Activated CD8-positive, alpha-beta T cell treated with anti-CD3 and anti-CD28 coated beads for 36 hours (primary cell): ENCODE data around the gene NRG4. TPM values are rescaled to one million over a fixed set of nuclear protein-coding genes. Genes with fewer than 3 reads are reported as not detected.
"Not testable (repeated sequence)": the region's sequence is repeated elsewhere in the genome, so short reads cannot be mapped to it uniquely, and the experiment has no call there.

Experiments used
- ATAC-seq: fragments of 200-7000 bp; cut with Tn5 transposase; one replicate; pipeline ENCODE4 v1.10.0; 2021; ENCODE audit warnings: mild to moderate bottlenecking, moderate library complexity
- CTCF ChIA-PET: fragments of 350-600 bp; sonication (Branson Sonifier 250); formaldehyde crosslinking; loops from one replicate; lab custom pipeline; 2021; ENCODE audit warnings: antibody characterized with exemption; lab: Charles Lee
- POLR2A ChIA-PET: fragments of 350-600 bp; sonication (Branson Sonifier 250); formaldehyde crosslinking; loops from one replicate; lab custom pipeline; 2021; ENCODE audit warnings: antibody characterized with exemption; lab: Charles Lee
- DNase-seq: peaks from one replicate; pipeline ENCODE4 v3.0.0-alpha.2; 2020
- H3K27ac Mint-ChIP-seq: one replicate; pipeline ENCODE4 v1.8.0; 2021; ENCODE audit warnings: mild to moderate bottlenecking, mixed read lengths
- H3K27me3 Mint-ChIP-seq: one replicate; pipeline ENCODE4 v1.8.0; 2021; ENCODE audit warnings: mixed read lengths
- H3K36me3 Mint-ChIP-seq: one replicate; pipeline ENCODE4 v1.8.0; 2021; ENCODE audit warnings: low read depth, mixed read lengths
- H3K4me1 Mint-ChIP-seq: one replicate; pipeline ENCODE4 v1.8.0; 2021; ENCODE audit warnings: low read depth, mixed read lengths
- H3K4me3 Mint-ChIP-seq: one replicate; pipeline ENCODE4 v1.8.0; 2021; ENCODE audit warnings: mild to moderate bottlenecking, moderate library complexity, mixed read lengths
- H3K9me3 Mint-ChIP-seq: one replicate; pipeline ENCODE4 v1.8.0; 2021; ENCODE audit warnings: mixed read lengths
- CTCF ChIP-seq: fragments of 200-600 bp; IDR thresholded peaks from one replicate; pipeline ENCODE4 v1.8.0; 2022; ENCODE audit warnings: antibody characterized with exemption, mild to moderate bottlenecking
- intact Hi-C: fragments of 100-400 bp; cut with micrococcal nuclease; formaldehyde crosslinking; loops from one replicate; pipeline ENCODE4 v1.10.0; 2022
- total RNA-seq, 2 experiments: library from RNA; stranded (reverse); gene quantifications; one replicate each; pipeline ENCODE4 v1.2.3, GENCODE V29; 2021

NRG4 gene
- total RNA-seq, 2 experiments from 2014 or later = not detected

- Mint-ChIP-seq H3K4me3 (no peak overlapping the region), H3K27ac (no peak overlapping the region), H3K36me3 (peaks cover 33% of the 10 kb centered on the region), H3K4me1 (peaks cover 41% of the 10 kb centered on the region), H3K27me3 (no peaks in the 10 kb centered on the region), H3K9me3 (no peaks in the 10 kb centered on the region)
- ATAC-seq (peak; percentile 80), DNase-seq (peak; percentile 57)
- POLR2A ChIA-PET = interaction anchor here (1.4 kb wide), 1 partner anchor 19 kb away, joined by 3 read pairs; no protein-coding TSS in a partner anchor
- no peak for TF ChIP-seq CTCF
- CTCF ChIA-PET = interaction anchor here (1.0 kb wide), 1 partner anchor 10 kb away, joined by 3 read pairs; no protein-coding TSS in a partner anchor
- intact Hi-C loops = no loop called here
Observed at GRCh38 chr15:75923756-75924155, 88.5 kb downstream of the NRG4 start.

GRCh38 chr15:75921732-75922703 is 90.2 kb downstream of the NRG4 start:
- intact Hi-C loops = no loop called here
- Mint-ChIP-seq H3K4me1 (peaks cover 27% of the 10 kb centered on the region), H3K9me3 (no peaks in the 10 kb centered on the region), H3K36me3 (peaks cover 40% of the 10 kb centered on the region), H3K4me3 (no peak overlapping the region), H3K27me3 (no peaks in the 10 kb centered on the region), H3K27ac (no peak overlapping the region)
- ATAC-seq (no peak), DNase-seq (peak; percentile 19)
- no peak for TF ChIP-seq CTCF
- ChIA-PET CTCF (interaction anchor here (0.6 to 3.7 kb wide), 11 partner anchors 10 to 228 kb away, joined by 3 to 16 read pairs (median 4); no protein-coding TSS in a partner anchor), POLR2A (no interaction called here)

GRCh38 chr15:75920079-75920478 is 92.1 kb downstream of the NRG4 start:
- no peak overlapping the region for H3K4me3 Mint-ChIP-seq
- H3K9me3 Mint-ChIP-seq = no peaks in the 10 kb centered on the region
- DNase-seq (no peak), ATAC-seq (no peak)
- no peaks in the 10 kb centered on the region for H3K27me3 Mint-ChIP-seq
- H3K27ac Mint-ChIP-seq = no peak overlapping the region
- ChIA-PET CTCF (interaction anchor here (0.6 to 3.7 kb wide), 5 partner anchors 16 to 219 kb away, joined by 3 to 16 read pairs (median 4); no protein-coding TSS in a partner anchor), POLR2A (no interaction called here)
- H3K4me1 Mint-ChIP-seq = peaks cover 15% of the 10 kb centered on the region
- intact Hi-C loops = no loop called here
- TF ChIP-seq CTCF = no peak
- H3K36me3 Mint-ChIP-seq = peaks cover 33% of the 10 kb centered on the region

- H3K36me3 Mint-ChIP-seq = peaks cover 35% of the 10 kb centered on the region
- ATAC-seq (no peak), DNase-seq (no peak)
- intact Hi-C loops = no loop called here
- ChIA-PET POLR2A (no interaction called here), CTCF (no interaction called here)
- no peaks in the 10 kb centered on the region for H3K27me3 Mint-ChIP-seq
- H3K4me1 Mint-ChIP-seq = peaks cover 7% of the 10 kb centered on the region
- H3K4me3 Mint-ChIP-seq = no peak overlapping the region
- H3K9me3 Mint-ChIP-seq = no peaks in the 10 kb centered on the region
- TF ChIP-seq CTCF = no peak
- H3K27ac Mint-ChIP-seq = no peak overlapping the region
Observed at GRCh38 chr15:75918135-75918534, 94.1 kb downstream of the NRG4 start.

GRCh38 chr15:75916978-75917377 is 95.2 kb downstream of the NRG4 start:
- Mint-ChIP-seq H3K27ac (no peak overlapping the region), H3K9me3 (no peaks in the 10 kb centered on the region), H3K36me3 (peaks cover 47% of the 10 kb centered on the region), H3K4me1 (peaks cover 3% of the 10 kb centered on the region), H3K4me3 (no peak overlapping the region), H3K27me3 (no peaks in the 10 kb centered on the region)
- POLR2A ChIA-PET = no interaction called here
- ATAC-seq (no peak), DNase-seq (no peak)
- intact Hi-C loops = no loop called here
- CTCF ChIA-PET = no interaction called here
- TF ChIP-seq CTCF = no peak

GRCh38 chr15:75910355-75910754 is 101.9 kb downstream of the NRG4 start:
- peaks cover 37% of the 10 kb centered on the region for H3K4me1 Mint-ChIP-seq
- ATAC-seq, CTCF ChIA-PET: not testable (repeated sequence)

More at GRCh38 chr15:75910355-75910754, 101.9 kb downstream of the NRG4 start:
- intact Hi-C loops, H3K9me3 Mint-ChIP-seq, H3K4me3 Mint-ChIP-seq, POLR2A ChIA-PET, DNase-seq, H3K27ac Mint-ChIP-seq, H3K27me3 Mint-ChIP-seq: not testable (repeated sequence)
- H3K36me3 Mint-ChIP-seq = peaks cover 62% of the 10 kb centered on the region
